Measurements from ENCODE around the gene RIC3.
"Not testable (repeated sequence)": the region's sequence is repeated elsewhere in the genome, so short reads cannot be mapped to it uniquely, and the experiment has no call there.

Gene RIC3

GRCh38 chr11:8192016-8192895 lies 23.4 kb upstream of the RIC3 start:
- DNase-seq (ENCODE audit: extremely low spot score, insufficient read length, low read depth) (peak; percentile 28), FAIRE-seq (peak; percentile 88)

DNA sequence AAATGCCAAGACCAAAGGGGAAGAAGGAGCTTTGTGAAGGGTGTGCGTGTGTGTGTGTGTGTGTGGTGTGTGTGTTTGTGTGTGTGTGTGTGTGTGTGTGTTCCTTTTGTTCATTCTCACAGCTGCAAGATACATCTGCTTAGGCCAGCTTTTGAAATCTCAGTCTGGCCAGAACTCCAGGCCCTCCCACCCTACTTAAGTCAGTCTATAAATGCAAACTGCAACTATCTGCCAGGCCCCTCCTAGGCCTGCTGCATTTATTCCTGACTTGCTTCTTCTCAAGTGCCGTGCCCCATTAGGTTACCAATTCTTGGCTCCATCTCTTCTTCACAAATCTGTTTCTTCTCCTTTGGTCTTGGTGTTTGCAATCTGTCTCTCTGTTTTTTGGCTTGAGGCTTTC lies 21.6 kb upstream of the RIC3 start:
- FAIRE-seq: no peak

GRCh38 chr11:8186429-8186828 lies 17.6 kb upstream of the RIC3 start:
- no peak for FAIRE-seq

More for the DNA sequence above, 21.6 kb upstream of the RIC3 start:
- no peak for DNase-seq (ENCODE audit: extremely low spot score, insufficient read length, low read depth)

DNA sequence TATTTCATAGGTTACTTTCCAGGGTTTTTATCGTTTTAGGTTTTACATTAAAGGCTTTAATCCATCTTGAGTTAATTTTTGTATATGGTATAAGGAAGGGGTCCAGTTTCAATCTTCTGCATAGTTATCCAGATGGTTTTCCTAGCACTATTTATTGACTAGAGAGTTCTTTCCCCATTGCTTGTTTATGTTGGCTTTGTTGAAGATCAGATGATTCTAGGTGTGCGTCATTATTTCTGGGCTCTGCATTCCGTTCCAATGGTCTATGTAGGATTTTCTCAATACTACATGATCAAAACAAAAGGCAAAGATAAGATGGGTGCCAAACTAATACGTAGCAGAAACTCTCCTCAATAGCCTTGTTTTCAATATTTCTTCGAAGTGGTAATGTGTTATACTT lies 14.3 kb upstream of the RIC3 start:
- no peak for DNase-seq (ENCODE audit: extremely low spot score, insufficient read length, low read depth)
- FAIRE-seq: no peak

More at GRCh38 chr11:8186429-8186828, 17.6 kb upstream of the RIC3 start:
- no peak for DNase-seq (ENCODE audit: extremely low spot score, insufficient read length, low read depth)

DNA sequence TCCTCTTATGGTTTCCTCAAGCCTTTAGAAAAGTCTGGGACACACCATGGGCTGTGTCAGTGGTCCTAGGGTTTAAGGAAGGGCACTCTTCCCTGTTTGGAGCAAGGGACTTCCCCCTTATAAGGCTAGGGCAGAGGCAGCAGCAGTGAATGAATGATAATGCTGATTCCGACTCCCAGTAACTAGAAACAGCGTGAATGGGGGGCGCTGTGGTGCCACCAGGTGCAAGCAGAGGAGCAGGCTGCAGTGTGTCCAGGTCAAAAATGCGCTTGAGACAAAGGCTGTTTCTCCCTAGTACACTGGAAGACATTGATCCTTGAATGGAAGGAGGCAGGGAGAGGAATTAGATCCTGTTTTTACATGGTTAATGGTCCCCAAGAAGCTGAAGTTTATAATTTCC lies 11.6 kb upstream of the RIC3 start:
- no peak for DNase-seq (ENCODE audit: extremely low spot score, insufficient read length, low read depth)
- no peak for FAIRE-seq

DNA sequence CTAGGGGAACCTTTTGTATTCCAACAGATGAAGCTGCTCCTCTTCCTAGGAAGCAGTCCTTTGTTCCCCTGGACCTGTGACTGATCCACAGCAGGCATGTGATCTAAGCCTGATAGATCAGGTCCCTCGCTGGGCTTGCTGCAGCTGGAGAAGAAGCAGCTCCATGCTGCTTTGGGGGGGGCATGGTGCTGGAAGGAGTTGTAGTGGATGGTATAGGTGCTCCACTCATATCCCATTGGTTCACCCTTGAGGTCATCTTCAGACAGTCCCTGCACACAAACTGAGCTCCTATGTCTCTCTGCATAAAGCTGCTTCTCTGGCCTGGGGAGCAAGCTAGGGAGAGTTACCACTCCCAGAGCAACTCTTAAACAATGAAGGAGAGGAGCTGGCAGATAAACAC lies 9.5 kb upstream of the RIC3 start:
- no peak for DNase-seq (ENCODE audit: extremely low spot score, insufficient read length, low read depth)
- no peak for FAIRE-seq

DNA sequence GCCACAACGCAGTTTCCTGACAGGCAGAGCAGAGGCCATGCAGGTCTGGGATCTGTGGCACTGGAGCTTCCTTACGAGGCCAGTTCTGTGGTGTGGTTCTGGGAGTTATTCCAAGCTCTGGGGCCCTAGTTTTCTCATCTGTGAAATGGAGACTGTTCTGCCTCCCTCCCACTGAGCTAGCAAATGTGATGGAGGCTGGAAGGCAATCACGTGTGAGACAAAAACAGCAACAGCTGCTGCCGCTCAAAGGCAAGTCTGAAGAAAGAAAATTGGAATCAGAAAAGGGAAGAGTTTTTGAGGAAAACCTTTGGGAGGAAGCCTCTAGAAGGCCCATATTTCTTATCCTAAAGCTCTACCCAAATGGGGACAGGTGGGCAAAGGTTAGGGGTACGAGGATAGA lies 8.3 kb upstream of the RIC3 start:
- no peak for DNase-seq (ENCODE audit: extremely low spot score, insufficient read length, low read depth)
- no peak for FAIRE-seq

DNA sequence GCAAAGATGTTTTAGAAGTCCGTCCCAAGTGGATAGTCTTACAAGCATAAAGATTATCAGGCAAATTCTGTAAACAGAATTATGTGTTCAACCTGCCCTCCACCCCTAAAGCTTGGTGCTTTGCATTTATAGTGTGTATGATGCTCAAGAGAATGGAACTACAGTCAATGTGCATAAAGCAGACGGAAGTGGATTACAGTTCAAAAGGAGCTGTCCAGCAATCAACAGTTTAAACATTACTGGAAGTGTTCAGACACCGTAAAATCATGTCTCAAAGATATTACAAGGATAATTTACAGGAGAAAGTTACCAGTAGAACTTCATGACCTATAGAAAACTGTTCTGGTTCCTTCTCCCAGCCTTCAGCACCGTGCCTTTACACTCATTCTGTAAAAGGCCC lies 1.0 kb downstream of the RIC3 start:
- FAIRE-seq (no peak), DNase-seq (ENCODE audit: extremely low spot score, insufficient read length, low read depth) (no peak)

DNA sequence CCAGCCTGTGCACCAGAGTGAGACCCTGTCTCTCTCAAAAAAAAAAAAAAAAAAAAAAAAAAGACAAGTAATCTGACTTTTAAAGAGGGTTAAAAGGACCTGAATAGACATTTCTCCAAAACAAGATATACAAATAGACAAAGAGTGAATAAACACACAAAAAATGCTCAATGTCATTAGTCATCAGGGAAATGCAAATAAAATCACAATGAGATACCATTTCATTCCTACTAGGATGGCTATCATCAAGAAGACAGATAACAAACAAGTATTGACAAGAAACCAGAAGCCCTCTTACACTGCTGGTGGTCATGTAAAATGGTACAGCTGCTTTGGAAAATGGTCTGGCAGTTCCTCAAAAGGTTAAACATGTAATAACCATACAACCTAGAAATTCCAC lies 4.1 kb downstream of the RIC3 start:
- FAIRE-seq (no peak), DNase-seq (ENCODE audit: extremely low spot score, insufficient read length, low read depth) (no peak)

- DNase-seq (ENCODE audit: extremely low spot score, insufficient read length, low read depth); FAIRE-seq: not testable (repeated sequence)
Observed at GRCh38 chr11:8161627-8162304, 7.1 kb downstream of the RIC3 start.

DNA sequence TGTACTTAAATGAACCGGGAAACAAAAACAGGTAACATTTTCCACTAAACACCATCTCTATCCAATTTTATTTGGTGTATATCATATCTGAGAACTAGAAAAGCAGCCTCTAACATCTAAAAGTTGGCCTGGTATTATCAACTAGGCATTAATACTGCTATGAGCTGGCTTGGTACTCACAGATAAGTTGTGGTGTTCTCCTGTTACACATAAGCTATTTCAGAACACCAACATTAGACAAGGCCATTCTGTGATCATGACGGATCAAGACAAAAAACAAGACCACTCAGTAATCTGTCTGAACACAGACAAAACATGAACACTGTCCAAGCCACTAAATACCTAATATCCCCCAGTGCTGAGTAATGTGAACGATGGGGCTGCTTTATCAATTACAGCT lies 11.9 kb downstream of the RIC3 start:
- no peak for DNase-seq (ENCODE audit: extremely low spot score, insufficient read length, low read depth)
- FAIRE-seq: no peak

GRCh38 chr11:8149726-8150125 lies 19.1 kb downstream of the RIC3 start:
- FAIRE-seq (no peak), DNase-seq (ENCODE audit: extremely low spot score, insufficient read length, low read depth) (no peak)

- FAIRE-seq (no peak), DNase-seq (ENCODE audit: extremely low spot score, insufficient read length, low read depth) (no peak)
Observed at GRCh38 chr11:8138526-8138925, 30.3 kb downstream of the RIC3 start.

- FAIRE-seq (no peak), DNase-seq (ENCODE audit: extremely low spot score, insufficient read length, low read depth) (no peak)
Observed at GRCh38 chr11:8127447-8127846, 41.4 kb downstream of the RIC3 start.

GRCh38 chr11:8126649-8127289 lies 42.1 kb downstream of the RIC3 start:
- no peak for FAIRE-seq
- DNase-seq (ENCODE audit: extremely low spot score, insufficient read length, low read depth): no peak

GRCh38 chr11:8122173-8122764 lies 46.6 kb downstream of the RIC3 start:
- FAIRE-seq (no peak), DNase-seq (ENCODE audit: extremely low spot score, insufficient read length, low read depth) (no peak)

DNA sequence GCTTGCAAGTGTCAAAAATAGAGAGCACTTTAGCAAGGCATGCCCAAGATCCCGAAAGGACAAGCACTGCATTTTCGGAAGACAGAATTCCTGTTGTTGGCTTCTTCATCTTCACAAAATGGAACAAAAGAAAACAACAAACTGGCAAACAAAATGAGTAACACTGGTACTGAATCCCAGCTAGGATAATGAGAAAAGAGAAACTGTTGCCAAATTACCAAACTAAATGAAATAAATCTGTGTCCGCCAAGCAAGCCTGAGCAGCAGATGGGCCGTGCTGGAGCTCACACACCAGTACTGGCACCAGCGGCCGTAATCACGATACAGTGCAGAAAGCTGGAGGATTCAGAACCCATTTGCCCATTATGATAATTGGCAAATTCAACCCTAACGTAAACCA lies 57.2 kb downstream of the RIC3 start:
- no peak for DNase-seq (ENCODE audit: extremely low spot score, insufficient read length, low read depth)
- no peak for FAIRE-seq

DNA sequence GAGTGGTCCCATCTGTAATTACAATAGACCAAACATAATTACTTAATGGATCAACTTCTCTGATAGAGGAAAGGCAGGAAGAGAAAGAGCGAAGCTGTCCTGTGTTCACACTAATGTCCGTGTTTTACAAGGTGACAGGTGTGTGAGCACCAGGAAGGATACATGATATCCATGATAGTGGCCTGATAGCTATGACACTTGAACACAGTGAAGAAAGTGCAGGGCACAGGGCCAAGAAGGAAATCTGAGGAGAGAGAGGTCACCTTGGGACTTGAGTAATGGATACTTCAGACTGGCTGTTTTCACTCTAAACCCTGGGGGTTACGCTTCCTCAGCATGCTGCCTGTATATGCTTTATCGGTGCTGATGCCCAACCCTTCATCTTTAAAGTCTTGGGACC lies 58.4 kb downstream of the RIC3 start:
- FAIRE-seq (no peak), DNase-seq (ENCODE audit: extremely low spot score, insufficient read length, low read depth) (no peak)

- FAIRE-seq (no peak), DNase-seq (ENCODE audit: extremely low spot score, insufficient read length, low read depth) (no peak)
Observed at GRCh38 chr11:8109675-8110074, 59.1 kb downstream of the RIC3 start.

- DNase-seq (ENCODE audit: extremely low spot score, insufficient read length, low read depth) (no peak), FAIRE-seq (no peak)
Observed at GRCh38 chr11:8108421-8108820, 60.4 kb downstream of the RIC3 start.

DNA sequence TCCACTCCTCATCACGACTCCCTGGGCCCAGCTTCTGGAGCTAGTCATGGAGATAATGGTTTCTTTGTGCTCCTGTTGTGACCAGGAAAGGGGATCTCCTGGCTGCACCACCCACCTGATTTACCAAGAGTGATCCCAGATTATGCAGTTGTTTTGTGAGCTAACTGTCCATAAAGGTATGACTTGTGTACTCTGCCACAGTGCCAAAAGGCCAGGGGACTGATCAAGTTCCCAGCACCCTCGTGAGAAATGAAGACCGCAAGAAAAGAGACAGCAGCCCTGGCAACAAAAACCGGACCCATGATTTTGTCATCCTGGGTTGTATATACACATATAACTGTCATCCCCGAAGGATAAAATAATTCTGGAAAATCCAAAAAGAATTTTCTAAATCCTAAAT lies 61.2 kb downstream of the RIC3 start:
- DNase-seq (ENCODE audit: extremely low spot score, insufficient read length, low read depth) (no peak), FAIRE-seq (no peak)

Data from GM18507 (cell line).